KMS-11 (cell line): Measurements from ENCODE around the gene MAP4K5.

Source experiments
- H2AFZ ChIP-seq: fragments of 200-600 bp; sonication (generic); 2 replicates; pipeline ENCODE4 v1.6.1; 2016; ENCODE audit warnings: antibody characterized with exemption, mixed run types, low read depth
- H3K27ac ChIP-seq: fragments of 200-600 bp; sonication (generic); 2 replicates; pipeline ENCODE4 v1.6.1; 2016; ENCODE audit warnings: mild to moderate bottlenecking, mixed run types
- H3K27me3 ChIP-seq: fragments of 200-600 bp; sonication (generic); 2 replicates; pipeline ENCODE4 v1.6.1; 2017; ENCODE audit warnings: mild to moderate bottlenecking, low read depth, mixed run types, moderate library complexity; ENCODE audit not compliant: insufficient read depth
- H3K36me3 ChIP-seq: fragments of 200-600 bp; sonication (generic); 2 replicates; pipeline ENCODE4 v1.6.1; 2017; ENCODE audit warnings: mild to moderate bottlenecking, mixed run types; ENCODE audit not compliant: insufficient read depth
- H3K4me1 ChIP-seq: fragments of 200-600 bp; sonication (generic); 2 replicates; pipeline ENCODE4 v1.6.1; 2016; ENCODE audit warnings: mild to moderate bottlenecking, low read depth, mixed run types; ENCODE audit not compliant: poor library complexity, severe bottlenecking
- H3K4me2 ChIP-seq: fragments of 200-600 bp; sonication (generic); 2 replicates; pipeline ENCODE4 v1.7.0; 2016; ENCODE audit warnings: mild to moderate bottlenecking, mixed run types
- H3K4me3 ChIP-seq: fragments of 200-600 bp; sonication (generic); IDR thresholded peaks from 2 replicates; pipeline ENCODE4 v1.6.1; 2017; ENCODE audit warnings: low read depth, low read length, mixed read lengths; ENCODE audit not compliant: insufficient read depth
- H3K79me2 ChIP-seq: fragments of 200-600 bp; sonication (generic); 2 replicates; pipeline ENCODE4 v1.6.1; 2016; ENCODE audit warnings: low read depth, mixed run types; ENCODE audit not compliant: insufficient read depth
- H3K9ac ChIP-seq: fragments of 200-600 bp; sonication (generic); 2 replicates; pipeline ENCODE4 v1.6.1; 2016; ENCODE audit warnings: mild to moderate bottlenecking, mixed run types
- H4K20me1 ChIP-seq: fragments of 200-600 bp; sonication (generic); 2 replicates; pipeline ENCODE4 v1.6.1; 2016; ENCODE audit warnings: mild to moderate bottlenecking, mixed run types; ENCODE audit not compliant: insufficient read depth
- CTCF ChIP-seq: fragments of 200-600 bp; sonication (generic); conservative IDR thresholded peaks from 2 replicates; pipeline ENCODE4 v1.6.1; 2017; ENCODE audit warnings: low read depth, mild to moderate bottlenecking, antibody characterized with exemption, low read length, moderate library complexity, mixed read lengths

The MAP4K5 gene

DNA sequence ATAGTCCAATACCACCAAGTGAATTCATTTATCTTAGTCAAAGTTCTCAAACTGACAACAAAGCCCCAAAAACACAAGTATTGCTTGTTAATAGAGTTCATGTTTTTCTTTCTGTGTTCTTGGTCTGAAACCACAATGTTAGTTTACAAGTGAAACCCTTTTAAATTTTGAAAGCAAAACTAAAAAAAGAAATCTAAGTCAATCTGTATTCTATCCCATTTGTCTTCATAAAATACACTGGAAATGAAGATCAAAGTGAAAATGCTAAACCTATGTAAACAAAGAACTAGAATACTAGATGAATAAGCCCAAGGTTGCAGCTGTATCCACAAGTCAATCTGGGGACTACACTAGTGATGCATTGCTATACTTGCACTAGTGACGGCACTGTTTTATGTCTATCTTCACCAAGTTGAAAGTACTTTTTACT, 10.4 kb downstream of the MAP4K5 start:
- 0 out of 2 replicates have a peak, but pooled peaks cover 3% of the 10 kb centered on the region for H4K20me1 ChIP-seq
- H3K9ac ChIP-seq = no peak overlapping the region
- no peak for TF ChIP-seq CTCF
- H3K27ac ChIP-seq = no peak overlapping the region; the same call in 1 of the 2 replicates
- H3K4me2 ChIP-seq = peak overlapping the region; percentile 37; the same call in 1 of the 2 replicates
- peaks cover 68% of the 10 kb centered on the region for H3K79me2 ChIP-seq
- no peak overlapping the region for H3K4me3 ChIP-seq
- peaks cover 18% of the 10 kb centered on the region for H3K4me1 ChIP-seq
- H3K27me3 ChIP-seq = no peaks in the 10 kb centered on the region
- no peak overlapping the region for H2AFZ ChIP-seq
- H3K36me3 ChIP-seq = no peaks in the 10 kb centered on the region

GRCh38 chr14:50520947-50521815, 11.2 kb downstream of the MAP4K5 start:
- Histone ChIP-seq H3K27me3 (no peaks in the 10 kb centered on the region), H3K79me2 (peaks cover 60% of the 10 kb centered on the region), H4K20me1 (0 out of 2 replicates have a peak, but pooled peaks cover 3% of the 10 kb centered on the region), H3K4me1 (peaks cover 18% of the 10 kb centered on the region), H3K4me2 (peak overlapping the region; percentile 37; the same call in 1 of the 2 replicates), H3K36me3 (no peaks in the 10 kb centered on the region), H2AFZ (no peak overlapping the region), H3K9ac (no peak overlapping the region), H3K27ac (no peak overlapping the region; the same call in 1 of the 2 replicates), H3K4me3 (no peak overlapping the region)
- no peak for TF ChIP-seq CTCF

DNA sequence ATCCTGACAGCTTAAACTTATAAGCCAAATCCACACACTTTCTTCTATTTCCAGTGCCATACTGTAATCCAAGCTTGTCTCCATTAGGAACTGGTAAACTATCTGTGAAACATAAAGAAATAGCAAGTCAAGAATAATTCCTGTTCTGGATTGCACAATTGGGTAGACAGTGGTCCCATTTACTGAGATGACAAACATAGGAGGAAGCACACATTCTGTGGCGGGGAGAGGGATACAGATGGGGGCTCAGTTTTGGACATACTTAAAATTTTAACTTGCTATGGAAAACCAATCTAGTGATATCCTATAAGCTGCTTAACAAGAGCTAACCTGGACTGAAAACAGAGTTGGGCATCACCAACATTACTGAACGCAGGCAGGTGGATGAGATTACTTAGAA, 16.3 kb downstream of the MAP4K5 start:
- Histone ChIP-seq H3K36me3 (no peaks in the 10 kb centered on the region), H2AFZ (no peak overlapping the region), H3K4me3 (no peak overlapping the region), H4K20me1 (no peaks in the 10 kb centered on the region), H3K27ac (no peak overlapping the region), H3K79me2 (peaks cover 32% of the 10 kb centered on the region; the same call in 1 of the 2 replicates), H3K27me3 (no peaks in the 10 kb centered on the region), H3K4me2 (no peak overlapping the region), H3K4me1 (peaks cover under 1% of the 10 kb centered on the region), H3K9ac (no peak overlapping the region)
- no peak for TF ChIP-seq CTCF

DNA sequence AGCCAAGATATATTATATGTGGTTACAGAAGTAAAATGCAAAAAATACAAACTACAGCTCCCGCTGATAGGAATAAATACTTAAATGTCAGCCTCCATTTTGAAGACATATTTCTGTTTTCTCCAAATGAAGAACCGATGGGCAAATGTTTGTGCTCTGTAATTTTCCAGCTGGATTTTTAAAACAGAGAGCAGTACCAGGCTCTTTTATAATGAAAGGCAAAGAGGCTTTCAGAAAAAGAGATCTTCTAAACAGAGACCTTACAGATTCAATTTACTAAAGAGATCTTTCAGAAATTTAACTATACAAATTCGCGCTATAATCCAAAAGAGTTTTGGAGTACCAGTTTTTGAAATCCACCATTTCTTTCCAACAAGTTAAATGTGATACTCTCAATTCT, 19.9 kb downstream of the MAP4K5 start:
- no peak overlapping the region for H2AFZ ChIP-seq
- no peak overlapping the region for H3K4me2 ChIP-seq
- H3K79me2 ChIP-seq = peaks cover 22% of the 10 kb centered on the region; the same call in 1 of the 2 replicates
- H3K27me3 ChIP-seq = no peaks in the 10 kb centered on the region
- no peak overlapping the region for H3K4me3 ChIP-seq
- TF ChIP-seq CTCF = no peak
- no peaks in the 10 kb centered on the region for H3K4me1 ChIP-seq
- H3K9ac ChIP-seq = no peak overlapping the region
- no peaks in the 10 kb centered on the region for H4K20me1 ChIP-seq
- H3K36me3 ChIP-seq = no peaks in the 10 kb centered on the region
- H3K27ac ChIP-seq = no peak overlapping the region
